Measurements from ENCODE around the gene AK8.

GRCh38 chr9:132745756-132746709 is 132.1 kb downstream of the AK8 start:
- TF ChIP-seq CTCF (IDR thresholded peaks at IDR 0.05) (no peak), POLR2A (IDR thresholded peaks at IDR 0.05) (no peak)

All from body of pancreas (tissue), 4 donors.